AG10803 (cell line): ENCODE measurements around the gene TRIM38.

Experiments used
- DNase-seq: peaks from one replicate; pipeline ENCODE4 v3.0.0; 2010; ENCODE audit warnings: low read depth
- H3K4me3 ChIP-seq: 2 replicates; pipeline ENCODE4 v1.5.1; 2011; ENCODE audit warnings: mild to moderate bottlenecking, low read length, control low read depth
- TF ChIP-seq, protein P1 (sequence below): conservative IDR thresholded peaks from 2 replicates; pipeline ENCODE4 v1.5.1; 2011; ENCODE audit warnings: mild to moderate bottlenecking, low read length, control low read depth, inconsistent platforms

The TRIM38 gene

DNA sequence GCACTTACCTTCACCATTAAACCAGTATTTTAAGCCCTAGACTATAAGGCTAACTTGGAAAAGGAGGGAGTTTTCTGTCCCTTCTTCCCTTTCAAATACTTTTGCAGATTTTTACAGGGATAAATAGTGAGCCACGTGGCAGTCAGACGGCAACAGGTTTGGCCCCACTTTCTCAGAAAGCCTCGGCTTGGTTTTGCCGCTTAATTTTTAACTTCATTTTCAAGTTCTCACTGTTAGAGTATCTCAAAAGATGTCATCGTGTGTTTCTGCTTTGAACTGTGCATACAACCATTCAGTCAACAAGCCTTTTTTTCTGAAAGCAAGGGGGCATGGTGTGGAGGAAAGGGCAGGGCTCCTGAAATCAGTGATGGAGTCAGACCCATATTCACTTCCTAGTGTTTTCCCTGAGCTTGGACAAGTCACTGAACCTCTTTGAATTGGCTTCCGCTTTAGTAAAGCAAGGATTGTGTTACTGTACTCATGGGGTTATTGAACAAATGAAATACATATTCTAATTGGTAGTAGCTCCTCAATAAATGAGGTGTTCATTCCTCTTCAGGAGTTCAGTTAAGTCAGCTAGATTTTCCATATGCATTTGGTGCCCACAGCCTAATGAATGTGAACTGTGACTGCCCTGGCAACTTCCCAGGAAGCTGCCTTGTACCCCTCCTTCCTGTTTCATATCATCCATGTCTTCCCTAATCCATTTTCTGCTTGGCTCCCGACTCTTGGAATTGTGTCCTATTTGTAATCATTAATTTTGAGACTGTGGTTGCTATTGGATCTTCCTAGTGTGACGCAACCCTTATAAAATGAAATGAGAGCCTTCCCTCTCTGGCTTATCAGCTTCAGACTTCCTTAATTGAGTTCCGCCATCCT is 31.8 kb upstream of the TRIM38 start, which contains the start of gene SLC17A2:
Gene SLC17A2 (minus strand): TSS at position 160 of the 879 bp plus-strand sequence. CDS start 4,895 bp downstream, outside the sequence.
- no peak for DNase-seq
- TF ChIP-seq, protein P1, sequence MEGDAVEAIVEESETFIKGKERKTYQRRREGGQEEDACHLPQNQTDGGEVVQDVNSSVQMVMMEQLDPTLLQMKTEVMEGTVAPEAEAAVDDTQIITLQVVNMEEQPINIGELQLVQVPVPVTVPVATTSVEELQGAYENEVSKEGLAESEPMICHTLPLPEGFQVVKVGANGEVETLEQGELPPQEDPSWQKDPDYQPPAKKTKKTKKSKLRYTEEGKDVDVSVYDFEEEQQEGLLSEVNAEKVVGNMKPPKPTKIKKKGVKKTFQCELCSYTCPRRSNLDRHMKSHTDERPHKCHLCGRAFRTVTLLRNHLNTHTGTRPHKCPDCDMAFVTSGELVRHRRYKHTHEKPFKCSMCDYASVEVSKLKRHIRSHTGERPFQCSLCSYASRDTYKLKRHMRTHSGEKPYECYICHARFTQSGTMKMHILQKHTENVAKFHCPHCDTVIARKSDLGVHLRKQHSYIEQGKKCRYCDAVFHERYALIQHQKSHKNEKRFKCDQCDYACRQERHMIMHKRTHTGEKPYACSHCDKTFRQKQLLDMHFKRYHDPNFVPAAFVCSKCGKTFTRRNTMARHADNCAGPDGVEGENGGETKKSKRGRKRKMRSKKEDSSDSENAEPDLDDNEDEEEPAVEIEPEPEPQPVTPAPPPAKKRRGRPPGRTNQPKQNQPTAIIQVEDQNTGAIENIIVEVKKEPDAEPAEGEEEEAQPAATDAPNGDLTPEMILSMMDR, result no peak

DNA sequence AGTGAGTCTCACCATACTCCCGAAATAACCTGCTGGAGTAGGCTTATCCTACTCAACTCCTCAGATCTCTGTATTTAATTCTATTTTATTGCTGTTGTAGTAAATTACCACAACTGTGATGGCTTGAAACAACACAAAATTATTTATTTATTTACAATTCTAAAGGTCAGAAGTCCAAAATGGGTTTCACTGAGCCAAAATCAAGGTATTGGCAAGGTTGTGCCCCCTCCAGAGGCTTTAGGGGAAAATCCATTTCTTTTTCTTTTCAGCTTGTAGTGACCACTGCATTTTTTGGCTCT is 31.2 kb upstream of the TRIM38 start:
- DNase-seq, result no peak
- TF ChIP-seq, protein P1, result no peak
- no peak overlapping the region for H3K4me3 ChIP-seq

More for the DNA sequence above, 31.8 kb upstream of the TRIM38 start, which contains the start of gene SLC17A2:
- H3K4me3 ChIP-seq, result no peak within 1 kb of the TSS

DNA sequence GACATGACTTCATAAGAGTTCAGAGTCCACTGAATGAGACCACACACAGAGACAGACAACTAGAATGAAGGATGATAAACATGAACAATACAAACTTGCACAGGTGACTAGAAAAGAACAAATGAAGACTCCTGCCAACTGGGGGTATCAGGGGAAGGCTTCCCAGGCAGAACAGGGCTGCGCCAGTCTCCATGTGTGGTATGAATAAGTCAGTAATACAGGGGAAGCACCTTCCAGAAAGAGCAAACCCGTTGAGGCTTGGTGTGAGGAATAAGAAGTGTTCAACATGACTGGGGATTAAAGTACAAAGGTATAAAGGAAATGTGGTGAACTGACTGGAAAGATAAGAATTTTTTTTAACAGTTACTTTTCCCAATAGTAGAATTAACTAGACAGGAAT is 28.4 kb upstream of the TRIM38 start:
- no peak for DNase-seq
- H3K4me3 ChIP-seq, result no peak overlapping the region
- TF ChIP-seq, protein P1, result no peak

DNA sequence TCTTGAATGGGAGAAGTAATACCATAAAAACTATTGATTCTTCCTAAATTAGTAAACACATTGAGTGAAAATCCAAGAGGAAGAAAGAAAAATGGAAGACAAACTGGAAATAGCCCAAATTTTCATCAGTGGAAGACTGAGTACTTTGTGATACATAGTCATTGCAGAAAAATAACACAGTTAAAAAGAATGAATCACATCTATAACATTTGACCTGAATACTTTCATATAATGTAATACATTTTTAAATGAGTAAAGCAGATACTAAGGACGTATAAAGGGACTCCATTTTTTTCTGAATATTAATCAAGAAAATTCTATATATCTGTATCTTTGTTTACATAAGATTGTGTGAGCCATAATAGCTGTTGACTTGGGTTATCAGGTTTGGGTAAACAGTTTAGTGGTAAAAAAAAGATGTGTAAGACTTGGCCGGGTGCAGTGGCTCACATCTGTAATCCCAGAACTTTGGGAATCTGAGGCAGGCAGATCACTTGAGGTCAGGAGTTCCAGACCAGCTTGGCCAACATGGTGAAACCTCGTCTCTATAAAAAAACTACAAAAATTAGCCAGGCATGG is 27.8 kb upstream of the TRIM38 start:
- DNase-seq, result no peak
- TF ChIP-seq, protein P1, result no peak
- H3K4me3 ChIP-seq, result no peak overlapping the region

DNA sequence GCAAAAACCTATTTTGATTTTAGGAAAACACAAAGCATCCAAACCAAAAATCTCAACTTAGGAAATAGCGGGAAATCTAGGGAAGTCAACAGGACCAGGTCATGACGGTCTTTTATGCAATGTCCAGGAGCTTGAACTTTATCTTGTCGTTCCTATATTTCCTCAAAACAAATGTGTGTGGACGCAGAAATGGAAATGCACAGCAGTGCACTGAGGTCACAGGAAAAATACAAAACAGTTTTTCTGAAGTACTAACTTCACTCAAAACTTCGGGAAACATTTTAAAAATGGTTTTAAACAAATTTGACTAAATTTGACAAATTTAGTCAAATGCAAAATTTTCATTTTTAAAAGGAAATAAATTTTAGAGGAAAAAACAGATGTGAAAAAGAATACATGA is 26.6 kb upstream of the TRIM38 start:
- DNase-seq, result no peak
- TF ChIP-seq, protein P1, result no peak
- H3K4me3 ChIP-seq, result no peak overlapping the region

DNA sequence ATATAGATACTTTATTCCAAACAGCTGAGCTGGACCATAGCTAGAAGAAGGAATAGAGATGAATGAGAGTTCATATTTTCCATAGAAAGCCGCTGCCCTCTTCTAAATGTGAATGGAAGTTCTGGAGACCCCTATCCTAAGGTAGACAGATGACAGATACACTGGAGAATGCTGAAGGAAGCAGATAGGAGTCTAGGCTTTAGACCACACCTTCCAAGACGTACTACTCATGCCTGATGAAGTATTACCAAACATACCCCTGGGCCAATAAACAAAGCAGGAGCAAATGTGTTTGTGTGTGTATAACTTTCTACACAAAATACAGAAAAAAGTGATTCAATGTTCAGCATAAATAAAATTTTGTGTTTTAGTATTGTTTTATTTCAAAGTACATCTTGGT is 23.0 kb upstream of the TRIM38 start:
- TF ChIP-seq, protein P1, result no peak
- H3K4me3 ChIP-seq, result no peak overlapping the region
- no peak for DNase-seq
